Subcutaneous adipose tissue (tissue), 4 donors: Measurements from ENCODE around the gene CHTF8. TPM values are rescaled to one million over a fixed set of nuclear protein-coding genes. Genes with fewer than 3 reads are reported as not detected.

Experiments
- CTCF ChIP-seq: fragments of 450-650 bp; IDR thresholded peaks from one replicate; pipeline ENCODE4 v1.5.1; 2016; ENCODE audit warnings: low read depth, mild to moderate bottlenecking, control low read depth, antibody characterized with exemption, moderate library complexity
- total RNA-seq, 4 donors: library from RNA; depleted of rRNA; stranded (reverse); fragments of >200 nt; gene quantifications; one replicate each; pipeline ENCODE4 v1.1.0, GENCODE V29; 2016

CHTF8 gene
- total RNA-seq, 4 donors from 2014 or later = 54.3 to 74.2 (median 65.7) TPM

GRCh38 chr16:69114346-69114975, 17.9 kb downstream of the CHTF8 start:
- TF ChIP-seq CTCF = no peak

GRCh38 chr16:69113216-69113615, 19.2 kb downstream of the CHTF8 start:
- TF ChIP-seq CTCF = no peak

- TF ChIP-seq CTCF = no peak
Measured at GRCh38 chr16:69112285-69113129, 19.9 kb downstream of the CHTF8 start.

- no peak for TF ChIP-seq CTCF
Measured at GRCh38 chr16:69111876-69112230, 20.5 kb downstream of the CHTF8 start.

GRCh38 chr16:69111216-69111875, 21.0 kb downstream of the CHTF8 start:
- no peak for TF ChIP-seq CTCF

- no peak for TF ChIP-seq CTCF
Measured at GRCh38 chr16:69110406-69110805, 22.0 kb downstream of the CHTF8 start.
